IPS DF 4.7 (cell line): Measurements from ENCODE around the gene INSIG2.
A peak's percentile ranks its signal among the peaks of the same experiment; 100 is the strongest.

Source experiments
- DNase-seq: peaks from one replicate; pipeline ENCODE4 v3.0.0-alpha.2; 2013; ENCODE audit warnings: low spot score; ENCODE audit errors: extremely low read depth

INSIG2 gene

GRCh38 chr2:118088051-118089024 is at the start of gene INSIG2:
Gene INSIG2, plus strand, starts transcription at chr2:118088471. Its CDS starts 8,086 bp downstream, at chr2:118096557.
- peak; percentile 95 for DNase-seq

GRCh38 chr2:118040891-118041290 is 47.4 kb upstream of the INSIG2 start:
- no peak for DNase-seq

- DNase-seq, result no peak
These were observed 44.1 kb upstream of the INSIG2 start for GRCh38 chr2:118044103-118044716.

- DNase-seq, result no peak
These were observed 43.4 kb upstream of the INSIG2 start for GRCh38 chr2:118044854-118045253.

- DNase-seq, result no peak
These were observed 43.0 kb upstream of the INSIG2 start for GRCh38 chr2:118045286-118045685.

- DNase-seq, result no peak
These were observed 41.5 kb upstream of the INSIG2 start for GRCh38 chr2:118046634-118047210.

- no peak for DNase-seq
These were observed 40.9 kb upstream of the INSIG2 start for GRCh38 chr2:118047380-118047826.

GRCh38 chr2:118048401-118048800 is 39.9 kb upstream of the INSIG2 start:
- DNase-seq, result no peak

GRCh38 chr2:118049140-118049815 is 39.0 kb upstream of the INSIG2 start:
- DNase-seq, result no peak

- DNase-seq, result no peak
These were observed 38.5 kb upstream of the INSIG2 start for GRCh38 chr2:118049816-118050140.

GRCh38 chr2:118050386-118050785 is 37.9 kb upstream of the INSIG2 start:
- no peak for DNase-seq

GRCh38 chr2:118050974-118051373 is 37.3 kb upstream of the INSIG2 start:
- no peak for DNase-seq

GRCh38 chr2:118051826-118052358 is 36.4 kb upstream of the INSIG2 start:
- DNase-seq, result no peak

GRCh38 chr2:118052474-118052873 is 35.8 kb upstream of the INSIG2 start:
- no peak for DNase-seq

GRCh38 chr2:118053681-118054080 is 34.6 kb upstream of the INSIG2 start:
- DNase-seq, result no peak

- no peak for DNase-seq
These were observed 33.9 kb upstream of the INSIG2 start for GRCh38 chr2:118054213-118055008.

- DNase-seq, result no peak
These were observed 32.6 kb upstream of the INSIG2 start for GRCh38 chr2:118055512-118056164.

GRCh38 chr2:118056165-118056534 is 32.1 kb upstream of the INSIG2 start:
- no peak for DNase-seq

- no peak for DNase-seq
These were observed 31.5 kb upstream of the INSIG2 start for GRCh38 chr2:118056801-118057200.

GRCh38 chr2:118058951-118059350 is 29.3 kb upstream of the INSIG2 start:
- no peak for DNase-seq
